Heart left ventricle (tissue), 16 donors: ENCODE measurements around the gene GTPBP8. TPM values are rescaled to one million over a fixed set of nuclear protein-coding genes. Genes with fewer than 3 reads are reported as not detected.

ENCODE experiments used
- ATAC-seq, 4 donors: fragments of 200-7000 bp; cut with Tn5 transposase; one replicate each; pipeline ENCODE4 v1.9.1; 2020 to 2022; ENCODE audit warnings: moderate library complexity in 4 of 4, mild to moderate bottlenecking in 3 of 4, moderate number of reproducible peaks in 1 of 4
- DNase-seq, 5 donors: peaks; one replicate each; pipeline ENCODE4 v3.0.0-alpha.2; 2020
- H3K27ac ChIP-seq, 12 donors: fragments of 200-600 bp; sonication (generic) in 4 of 12; one replicate each; pipeline versions ENCODE4 v1.5.0 to v1.8.0; 2016 to 2022; ENCODE audit warnings: mild to moderate bottlenecking in 2 of 12
- H3K27me3 ChIP-seq, 9 donors: fragments of 200-600 bp; sonication (generic) in 2 of 9; one replicate each; pipeline versions ENCODE4 v1.5.1 to v1.8.0; 2016 to 2022; ENCODE audit warnings: mild to moderate bottlenecking in 3 of 9
- H3K36me3 ChIP-seq, 9 donors: fragments of 200-600 bp; sonication (generic) in 2 of 9; one replicate each; pipeline versions ENCODE4 v1.5.0 to v1.8.0; 2018 to 2022; ENCODE audit warnings: mild to moderate bottlenecking in 2 of 9
- H3K4me1 ChIP-seq, 12 donors: fragments of 200-600 bp; sonication (generic) in 4 of 12; one replicate each; pipeline versions ENCODE4 v1.5.0 to v1.8.0; 2016 to 2022; ENCODE audit warnings: mild to moderate bottlenecking in 3 of 12
- H3K4me3 ChIP-seq, 12 donors: fragments of 200-600 bp; sonication (generic) in 4 of 12; one replicate each; pipeline versions ENCODE4 v1.5.0 to v1.8.0; 2017 to 2022; ENCODE audit warnings: mild to moderate bottlenecking in 9 of 12, moderate library complexity in 4 of 12
- H3K9me3 ChIP-seq, 12 donors: fragments of 200-600 bp; sonication (generic) in 4 of 12; one replicate each; pipeline versions ENCODE4 v1.5.0 to v1.8.0; 2016 to 2022; ENCODE audit warnings: mild to moderate bottlenecking in 1 of 12
- POLR2A ChIP-seq, 2 donors: fragments of 450-650 bp; IDR thresholded peaks; one replicate each; pipeline ENCODE4 v1.6.1; 2017; ENCODE audit warnings: antibody characterized with exemption in 2 of 2, mild to moderate bottlenecking in 2 of 2, moderate library complexity in 2 of 2
- WGBS, 4 donors: extraction: QIAGEN DNeasy Blood & Tissue Kit in 2 of 4; methylation state at CpG; one replicate each; pipeline versions ENCODE4 v1.1.5 to v1.1.7; 2013 to 2018; 5-methylcytosine and 5-hydroxymethylcytosine counted together
- intact Hi-C, 10 donors: fragments of 100-400 bp; cut with DNase I; formaldehyde crosslinking; loops; one replicate each; pipeline versions ENCODE4 v1.11.1 to v1.14.2; 2022
- polyA plus RNA-seq, 2 donors: library from polyadenylated mRNA; stranded (reverse); fragments of 200-250 nt; gene quantifications; one replicate each; pipeline ENCODE4 v1.2.3, GENCODE V29; 2013
- total RNA-seq, 9 donors: library from RNA; depleted of rRNA in 2 of 9; stranded (reverse); fragments of >200 nt in 2 of 9; fragmentation: NEBNext Ultra II Directional in 3 of 9; extraction: Animal tissue kit (Norgen Biotek cat#: 25700) in 3 of 9; gene quantifications; one replicate each; pipeline versions ENCODE4 v1.1.0 to v1.2.4, GENCODE V29; 2016 to 2023
- TF ChIP-seq, protein P1 (sequence below), 12 donors: fragments of 200-600 bp; sonication (generic) in 4 of 12; IDR thresholded peaks; one replicate each; pipeline versions ENCODE4 v1.5.0 to v1.8.0; 2018 to 2022; ENCODE audit warnings: antibody characterized with exemption in 12 of 12, mild to moderate bottlenecking in 5 of 12
- donor health status: ischemic (EF 13 %, LVEDD 7.1; RV severe dilation, severe dysfunction).
- donor health status: healthy with polysubstance abuse.
- donor health status: DM: no; HTN: yes; CAD: no.
- donor health status: DM: no; HTN: no; CAD: no.
- donor health status: ischemic (EF 25% LVEDD 6.9; RV normal size, moderate dysfunction).
- donor health status: ischemic (EF 25% LVEDD 5.7; RV mildly dilated, moderate dysfunction).
- donor health status: healthy.
- donor health status: DM: yes; HTN: yes; CAD: no.
- donor health status: ischemic (EF 35%, LVEDD 5.7; RV mildly dilated, moderate dysfunction).
- donor health status: nonischemic (EF 11% LVEDD 7.7; RV severe dilation, severe dysfunction).
- donor health status: DM: yes; HTN: yes; CAD: no.
- donor health status: PGD.
- donor health status: ischemic (EF 29% LVEDD 5.4; RV normal size, mild dysfunction).
- donor health status: nonischemic (EF 23%, LVEDD 6.1; RV moderate dilation, normal function).

The GTPBP8 gene
- total and polyA plus RNA-seq, 11 donors, result 9.8 to 52.2 (median 24.3) TPM

DNA sequence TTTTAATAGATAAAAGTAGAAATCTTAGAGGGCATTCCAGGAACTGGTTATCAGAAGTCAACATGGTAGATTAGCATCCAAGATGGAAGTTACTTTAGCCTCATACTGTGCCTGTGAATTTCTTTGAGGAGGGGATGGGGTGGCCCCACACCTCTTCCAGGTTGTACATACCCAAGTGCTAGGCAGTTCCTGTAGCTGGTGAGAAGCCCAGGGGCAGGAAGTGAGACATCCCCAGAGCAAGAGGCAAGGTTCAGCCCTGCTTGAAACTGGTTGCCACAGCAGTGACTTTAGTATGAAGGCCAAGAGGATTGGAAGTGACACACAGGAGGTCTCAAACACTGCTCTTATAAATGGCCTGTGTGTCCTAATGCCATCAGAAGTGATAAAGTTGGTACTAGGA, 11.9 kb downstream of the GTPBP8 start:
- H3K9me3 ChIP-seq, result no peaks in the 10 kb centered on the region
- ATAC-seq (peak in 2 of 4 donors; percentile 20 to 38), DNase-seq (no peak)
- H3K4me1 ChIP-seq, result peaks cover 0 to 5% (median 0%) of the 10 kb centered on the region in 12 donors
- H3K4me3 ChIP-seq, result no peak overlapping the region
- TF ChIP-seq, protein P1, sequence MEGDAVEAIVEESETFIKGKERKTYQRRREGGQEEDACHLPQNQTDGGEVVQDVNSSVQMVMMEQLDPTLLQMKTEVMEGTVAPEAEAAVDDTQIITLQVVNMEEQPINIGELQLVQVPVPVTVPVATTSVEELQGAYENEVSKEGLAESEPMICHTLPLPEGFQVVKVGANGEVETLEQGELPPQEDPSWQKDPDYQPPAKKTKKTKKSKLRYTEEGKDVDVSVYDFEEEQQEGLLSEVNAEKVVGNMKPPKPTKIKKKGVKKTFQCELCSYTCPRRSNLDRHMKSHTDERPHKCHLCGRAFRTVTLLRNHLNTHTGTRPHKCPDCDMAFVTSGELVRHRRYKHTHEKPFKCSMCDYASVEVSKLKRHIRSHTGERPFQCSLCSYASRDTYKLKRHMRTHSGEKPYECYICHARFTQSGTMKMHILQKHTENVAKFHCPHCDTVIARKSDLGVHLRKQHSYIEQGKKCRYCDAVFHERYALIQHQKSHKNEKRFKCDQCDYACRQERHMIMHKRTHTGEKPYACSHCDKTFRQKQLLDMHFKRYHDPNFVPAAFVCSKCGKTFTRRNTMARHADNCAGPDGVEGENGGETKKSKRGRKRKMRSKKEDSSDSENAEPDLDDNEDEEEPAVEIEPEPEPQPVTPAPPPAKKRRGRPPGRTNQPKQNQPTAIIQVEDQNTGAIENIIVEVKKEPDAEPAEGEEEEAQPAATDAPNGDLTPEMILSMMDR (IDR thresholded peaks at IDR 0.05), result no peak
- TF ChIP-seq POLR2A (IDR thresholded peaks at IDR 0.05), result no peak
- H3K27ac ChIP-seq, result no peak overlapping the region
- H3K36me3 ChIP-seq, result peaks cover 2 to 100% (median 99%) of the 10 kb centered on the region in 9 donors
- intact Hi-C loops, result no loop called here
- no peaks in the 10 kb centered on the region for H3K27me3 ChIP-seq

DNA sequence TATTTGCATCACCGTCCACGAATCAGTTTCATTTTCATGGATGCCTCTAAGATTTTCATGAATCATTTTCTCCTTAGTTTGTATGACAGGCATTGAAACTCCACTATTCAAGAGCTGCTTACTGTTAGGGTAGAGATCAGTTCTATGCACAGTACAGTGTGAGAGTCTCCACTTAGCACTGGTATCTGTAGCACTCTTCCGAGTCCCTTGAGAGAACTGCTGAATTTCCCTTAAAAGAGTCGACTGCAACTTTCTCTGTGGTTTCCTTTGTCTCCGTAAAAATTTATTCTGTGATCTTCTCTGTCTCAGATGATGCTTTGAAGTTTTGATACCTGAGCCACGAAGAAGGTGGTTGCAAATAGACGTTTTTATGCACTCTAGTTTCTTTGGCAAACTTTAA, 14.8 kb downstream of the GTPBP8 start:
- TF ChIP-seq, protein P1 (IDR thresholded peaks at IDR 0.05), result no peak
- TF ChIP-seq POLR2A (IDR thresholded peaks at IDR 0.05), result no peak
- H3K4me1 ChIP-seq, result peaks cover 0 to 5% (median 0%) of the 10 kb centered on the region in 12 donors
- intact Hi-C loops, result no loop called here
- H3K9me3 ChIP-seq, result no peaks in the 10 kb centered on the region
- no peak for ATAC-seq
- H3K36me3 ChIP-seq, result peaks cover 2 to 100% (median 100%) of the 10 kb centered on the region in 9 donors
- peak overlapping the region in 1 of 12 donors; percentile 46 for H3K27ac ChIP-seq
- H3K4me3 ChIP-seq, result no peak overlapping the region
- 78 to 83% (median 79%) methylated on average over 7 of the region's 7 CpGs for WGBS, 4 donors
- no peaks in the 10 kb centered on the region for H3K27me3 ChIP-seq
- DNase-seq, result no peak

DNA sequence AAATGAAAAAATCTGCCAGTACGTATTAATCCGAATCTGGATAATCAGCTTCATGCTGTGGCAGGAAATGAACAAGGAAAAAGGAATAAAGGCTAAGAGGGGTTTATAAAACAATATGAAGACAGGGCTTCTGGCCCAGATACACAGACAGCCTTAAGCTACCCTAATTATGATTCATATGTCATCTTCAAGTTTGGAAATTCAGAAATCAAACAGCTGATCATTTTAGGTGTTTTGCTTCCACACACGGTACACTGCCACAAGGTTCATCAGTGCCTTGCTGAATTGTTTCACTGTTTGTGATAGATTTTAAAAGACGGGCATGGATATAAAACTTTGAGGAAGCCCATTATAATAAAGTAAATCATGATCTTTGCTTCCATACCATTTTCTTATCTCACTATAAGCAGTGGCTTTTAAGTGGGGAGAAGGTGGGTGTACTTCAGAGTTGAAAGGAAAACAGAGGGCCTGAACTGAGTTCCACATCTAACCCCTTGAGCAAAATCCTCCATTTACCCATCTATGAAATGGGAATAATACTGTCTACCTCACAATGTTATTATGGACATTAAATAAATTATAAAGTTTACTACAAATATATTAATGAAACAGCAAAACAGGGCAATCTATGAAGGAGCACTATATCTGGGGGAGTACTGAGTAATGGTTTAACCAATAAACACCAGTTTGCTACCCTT, 15.7 kb downstream of the GTPBP8 start:
- H3K36me3 ChIP-seq, result peaks cover 2 to 100% (median 100%) of the 10 kb centered on the region in 9 donors
- ATAC-seq (no peak), DNase-seq (no peak)
- no peak overlapping the region for H3K4me3 ChIP-seq
- TF ChIP-seq POLR2A (IDR thresholded peaks at IDR 0.05), result no peak
- TF ChIP-seq, protein P1 (IDR thresholded peaks at IDR 0.05), result no peak
- H3K4me1 ChIP-seq, result peaks cover 0 to 5% (median 0%) of the 10 kb centered on the region in 12 donors
- WGBS, 4 donors, result 79 to 84% (median 83%) methylated on average over 4 of the region's 4 CpGs
- no peaks in the 10 kb centered on the region for H3K9me3 ChIP-seq
- intact Hi-C loops, result no loop called here
- H3K27me3 ChIP-seq, result no peaks in the 10 kb centered on the region
- H3K27ac ChIP-seq, result peak overlapping the region in 1 of 12 donors; percentile 46

DNA sequence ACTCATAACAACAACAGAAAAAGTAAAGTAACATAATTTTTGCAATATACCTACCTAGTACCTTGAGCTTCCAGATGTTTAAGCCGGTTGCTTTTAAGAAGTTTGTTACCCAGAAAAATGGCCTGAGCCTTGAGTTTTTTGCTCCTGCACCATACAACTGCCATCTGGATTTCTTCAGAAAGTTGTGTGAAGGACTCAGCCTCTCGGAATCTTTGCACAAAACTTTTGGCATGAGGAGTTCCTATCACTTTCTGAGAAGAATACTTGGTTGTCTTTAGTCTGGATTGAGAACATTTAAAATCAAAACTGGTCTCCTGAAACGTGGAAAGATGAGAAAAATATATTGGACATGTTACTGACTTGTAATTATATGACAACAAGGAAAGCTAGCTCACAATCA, 17.3 kb downstream of the GTPBP8 start:
- peaks cover 0 to 5% (median 0%) of the 10 kb centered on the region in 12 donors for H3K4me1 ChIP-seq
- DNase-seq, result no peak
- H3K27me3 ChIP-seq, result no peaks in the 10 kb centered on the region
- no peak for TF ChIP-seq POLR2A (IDR thresholded peaks at IDR 0.05)
- TF ChIP-seq, protein P1 (IDR thresholded peaks at IDR 0.05), result no peak
- no peak overlapping the region for H3K4me3 ChIP-seq
- intact Hi-C loops, result no loop called here
- H3K27ac ChIP-seq, result no peak overlapping the region
- no peak for ATAC-seq
- 74 to 84% (median 79%) methylated on average over 3 of the region's 3 CpGs for WGBS, 4 donors
- peaks cover 0 to 100% (median 100%) of the 10 kb centered on the region in 9 donors for H3K36me3 ChIP-seq
- H3K9me3 ChIP-seq, result no peaks in the 10 kb centered on the region
